GM12878 (cell line): Measurements from ENCODE around the gene STARD10.

Source experiments
- CREB1 ChIP-seq: IDR thresholded peaks from 2 replicates; pipeline ENCODE4 v1.6.1; 2012; ENCODE audit warnings: low read depth, mild to moderate bottlenecking, inconsistent platforms
- SMARCA5 ChIP-seq: fragments of 450-650 bp; IDR thresholded peaks from 2 replicates; pipeline ENCODE4 v1.6.1; 2017; ENCODE audit warnings: mild to moderate bottlenecking
- TF ChIP-seq, protein P1 (sequence below), 3 experiments: IDR thresholded peaks in 2 of 3; conservative IDR thresholded peaks in 1 of 3; 2 replicates each; pipeline ENCODE4 v1.5.1; 2011; ENCODE audit warnings: low read depth in 3 of 3, low read length in 3 of 3, mild to moderate bottlenecking in 3 of 3, control low read depth in 2 of 3, moderate library complexity in 2 of 3, inconsistent platforms in 1 of 3, mixed read lengths in 1 of 3; ENCODE audit not compliant: control insufficient read depth in 2 of 3, insufficient read depth in 1 of 3; ENCODE audit errors: extremely low read depth in 1 of 3

DNA sequence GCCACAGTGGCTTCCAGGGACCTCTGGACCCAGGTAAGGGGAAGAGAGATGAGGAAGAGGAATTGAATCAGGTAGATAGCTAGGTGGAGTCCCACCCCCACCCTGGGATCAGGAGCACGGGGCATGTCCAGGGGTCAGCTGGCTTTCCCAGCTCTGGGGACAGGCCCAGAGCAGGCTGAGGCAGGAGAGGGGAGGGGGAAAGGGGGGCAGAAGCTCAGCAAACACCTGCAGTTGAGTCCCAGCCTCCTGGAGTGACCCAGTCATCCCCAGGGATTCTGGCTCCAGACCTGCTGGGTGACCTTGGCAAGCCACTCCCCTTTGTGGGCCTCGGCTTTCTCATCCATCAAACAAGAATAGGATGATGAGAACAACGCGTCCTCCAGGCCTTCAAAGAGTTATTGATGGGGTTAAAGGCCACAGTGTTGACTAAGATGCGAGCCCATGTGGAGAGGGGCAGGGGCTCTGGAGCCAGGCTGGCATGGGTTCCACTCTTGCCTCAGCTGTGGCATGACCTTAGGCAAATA, 16.0 kb downstream of the STARD10 start:
- TF ChIP-seq SMARCA5, result no peak
- TF ChIP-seq, protein P1, sequence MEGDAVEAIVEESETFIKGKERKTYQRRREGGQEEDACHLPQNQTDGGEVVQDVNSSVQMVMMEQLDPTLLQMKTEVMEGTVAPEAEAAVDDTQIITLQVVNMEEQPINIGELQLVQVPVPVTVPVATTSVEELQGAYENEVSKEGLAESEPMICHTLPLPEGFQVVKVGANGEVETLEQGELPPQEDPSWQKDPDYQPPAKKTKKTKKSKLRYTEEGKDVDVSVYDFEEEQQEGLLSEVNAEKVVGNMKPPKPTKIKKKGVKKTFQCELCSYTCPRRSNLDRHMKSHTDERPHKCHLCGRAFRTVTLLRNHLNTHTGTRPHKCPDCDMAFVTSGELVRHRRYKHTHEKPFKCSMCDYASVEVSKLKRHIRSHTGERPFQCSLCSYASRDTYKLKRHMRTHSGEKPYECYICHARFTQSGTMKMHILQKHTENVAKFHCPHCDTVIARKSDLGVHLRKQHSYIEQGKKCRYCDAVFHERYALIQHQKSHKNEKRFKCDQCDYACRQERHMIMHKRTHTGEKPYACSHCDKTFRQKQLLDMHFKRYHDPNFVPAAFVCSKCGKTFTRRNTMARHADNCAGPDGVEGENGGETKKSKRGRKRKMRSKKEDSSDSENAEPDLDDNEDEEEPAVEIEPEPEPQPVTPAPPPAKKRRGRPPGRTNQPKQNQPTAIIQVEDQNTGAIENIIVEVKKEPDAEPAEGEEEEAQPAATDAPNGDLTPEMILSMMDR (IDR thresholded peaks at IDR 0.05 in 2 of 3, conservative IDR thresholded peaks at IDR 0.05 in 1 of 3; ENCODE audit: control insufficient read depth in 2 of 3, extremely low read depth in 1 of 3, insufficient read depth in 1 of 3, low read depth in 3 of 3, low read length in 3 of 3), result no peak
- no peak for TF ChIP-seq CREB1
